ENCODE measurements around the gene PLXNB3.

DNA sequence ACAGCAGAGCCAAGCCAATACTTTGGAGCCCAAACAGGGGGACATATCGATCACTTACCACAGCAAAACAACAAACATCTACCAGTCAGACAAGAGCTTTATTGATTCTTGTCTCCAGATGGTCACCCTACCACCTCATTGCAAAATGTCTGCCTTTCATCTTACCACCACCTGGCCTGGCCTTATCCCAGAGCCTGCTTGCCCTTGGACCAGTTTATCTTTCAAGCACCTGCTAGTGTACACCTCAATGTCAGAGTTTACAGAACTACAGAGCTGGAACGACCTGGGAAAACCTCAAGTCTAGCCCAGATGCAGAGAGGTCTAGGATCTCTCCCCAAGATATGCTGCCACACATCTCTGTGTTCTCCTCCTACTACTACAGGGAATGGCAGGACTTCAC, 44.3 kb upstream of the PLXNB3 start:
- TF ChIP-seq, protein P1, sequence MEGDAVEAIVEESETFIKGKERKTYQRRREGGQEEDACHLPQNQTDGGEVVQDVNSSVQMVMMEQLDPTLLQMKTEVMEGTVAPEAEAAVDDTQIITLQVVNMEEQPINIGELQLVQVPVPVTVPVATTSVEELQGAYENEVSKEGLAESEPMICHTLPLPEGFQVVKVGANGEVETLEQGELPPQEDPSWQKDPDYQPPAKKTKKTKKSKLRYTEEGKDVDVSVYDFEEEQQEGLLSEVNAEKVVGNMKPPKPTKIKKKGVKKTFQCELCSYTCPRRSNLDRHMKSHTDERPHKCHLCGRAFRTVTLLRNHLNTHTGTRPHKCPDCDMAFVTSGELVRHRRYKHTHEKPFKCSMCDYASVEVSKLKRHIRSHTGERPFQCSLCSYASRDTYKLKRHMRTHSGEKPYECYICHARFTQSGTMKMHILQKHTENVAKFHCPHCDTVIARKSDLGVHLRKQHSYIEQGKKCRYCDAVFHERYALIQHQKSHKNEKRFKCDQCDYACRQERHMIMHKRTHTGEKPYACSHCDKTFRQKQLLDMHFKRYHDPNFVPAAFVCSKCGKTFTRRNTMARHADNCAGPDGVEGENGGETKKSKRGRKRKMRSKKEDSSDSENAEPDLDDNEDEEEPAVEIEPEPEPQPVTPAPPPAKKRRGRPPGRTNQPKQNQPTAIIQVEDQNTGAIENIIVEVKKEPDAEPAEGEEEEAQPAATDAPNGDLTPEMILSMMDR (IDR thresholded peaks at IDR 0.05) = no peak
- TF ChIP-seq EZH2 (IDR thresholded peaks at IDR 0.05) (no peak), EZH2phosphoT487 (IDR thresholded peaks at IDR 0.05) (no peak)
